K562 (cell line): ENCODE data around the gene DDX5. TPM values are rescaled to one million over a fixed set of nuclear protein-coding genes. Genes with fewer than 3 reads are reported as not detected.

Experiments used
- HNRNPL ChIP-seq: fragments of 200-400 bp; formaldehyde crosslinking; IDR thresholded peaks from 2 replicates; pipeline ENCODE4 v1.6.1; 2017; ENCODE audit warnings: low read depth, mild to moderate bottlenecking, low read length
- KDM1A ChIP-seq, 2 experiments: fragments of 450-650 bp; IDR thresholded peaks; 2 replicates each; pipeline ENCODE4 v1.6.1; 2016; ENCODE audit warnings: mild to moderate bottlenecking in 2 of 2
- MED1 ChIP-seq: sonication (generic); formaldehyde crosslinking; IDR thresholded peaks from 2 replicates; pipeline ENCODE4 v1.8.1; 2023; ENCODE audit warnings: missing genetic modification reagents, borderline replicate concordance
- MEF2A ChIP-seq: IDR thresholded peaks from 2 replicates; pipeline ENCODE4 v1.6.1; 2011; ENCODE audit warnings: low read depth, mild to moderate bottlenecking, low read length, moderate library complexity; ENCODE audit not compliant: control insufficient read depth
- MXI1 ChIP-seq: IDR thresholded peaks from 2 replicates; pipeline ENCODE4 v1.6.1; 2011; ENCODE audit warnings: low read depth, mild to moderate bottlenecking, improper control_type of control experiment, low read length
- NFIC ChIP-seq: fragments of 450-650 bp; IDR thresholded peaks from 2 replicates; pipeline ENCODE4 v1.6.1; 2017; ENCODE audit warnings: mild to moderate bottlenecking, inconsistent platforms
- NR2C1 ChIP-seq, 2 experiments: fragments of 450-650 bp; IDR thresholded peaks; 2 replicates each; pipeline ENCODE4 v1.6.1; 2017; ENCODE audit warnings: mild to moderate bottlenecking in 2 of 2, antibody characterized with exemption in 1 of 2, inconsistent platforms in 1 of 2, missing compliant biosample characterization in 1 of 2, missing genetic modification characterization in 1 of 2
- NRF1 ChIP-seq, 2 experiments: fragments of 450-650 bp; IDR thresholded peaks in 1 of 2; conservative IDR thresholded peaks in 1 of 2; 2 replicates each; pipeline ENCODE4 v1.6.1; 2014; ENCODE audit warnings: mild to moderate bottlenecking in 2 of 2
- polyA plus RNA-seq, 8 experiments: library from polyadenylated mRNA; depleted of rRNA in 4 of 8; stranded (reverse) in 5 of 8; unstranded in 3 of 8; fragments of >200 nt; fragmentation: Nextera tagmentation in 2 of 8; fragmentation: Illumina TruSeq in 1 of 8; extraction: Ambion mirVana in 2 of 8; extraction: Trizol in 1 of 8; gene quantifications; 2 replicates each; pipeline versions ENCODE4 v1.2.1 to v1.2.3, GENCODE V29; 2011 to 2014; ENCODE audit warnings: inconsistent platforms in 1 of 8, missing spikeins in 1 of 8
- total RNA-seq, 7 experiments: library from RNA; depleted of rRNA in 6 of 7; stranded (reverse); fragments of >200 nt in 6 of 7; fragmentation: Illumina TruSeq in 2 of 7; extraction: Trizol in 2 of 7; gene quantifications; 2 replicates each; pipeline versions ENCODE4 v1.2.1 to v1.2.3, GENCODE V29; 2011 to 2021; ENCODE audit warnings: low replicate concordance in 1 of 7
- TF ChIP-seq, protein P1 (sequence below): fragments of 250-450 bp; sonication (Bioruptor Pico); IDR thresholded peaks from 2 replicates; pipeline ENCODE4 v1.4.0; 2020; ENCODE audit warnings: mild to moderate bottlenecking
- TF ChIP-seq, protein P2 (sequence below): sonication (generic); formaldehyde crosslinking; IDR thresholded peaks from 2 replicates; pipeline ENCODE4 v1.8.1; 2023; ENCODE audit warnings: mild to moderate bottlenecking, missing genetic modification reagents
- TF ChIP-seq, protein P3 (sequence below): fragments of 250-450 bp; sonication (Bioruptor Pico); IDR thresholded peaks from 2 replicates; pipeline ENCODE4 v1.9.0; 2021; ENCODE audit warnings: mild to moderate bottlenecking, inconsistent platforms
- TF ChIP-seq, protein P4 (sequence below): fragments of 450-650 bp; IDR thresholded peaks from 2 replicates; pipeline ENCODE4 v1.6.1; 2016; ENCODE audit warnings: borderline replicate concordance
- TF ChIP-seq, protein P5 (sequence below): sonication (generic); IDR thresholded peaks from 2 replicates; pipeline ENCODE4 v1.6.1; 2016
- TF ChIP-seq, protein P6 (sequence below): fragments of 200-800 bp; sonication (Bioruptor generic); IDR thresholded peaks from 2 replicates; pipeline ENCODE4 v1.6.1; 2017; ENCODE audit warnings: missing genetic modification characterization, missing compliant biosample characterization
- TF ChIP-seq, protein P7 (sequence below): sonication (generic); formaldehyde crosslinking; IDR thresholded peaks from 2 replicates; pipeline ENCODE4 v1.8.1; 2023; ENCODE audit warnings: mild to moderate bottlenecking, missing genetic modification reagents

The DDX5 gene
- total and polyA plus RNA-seq, 9 of the 15 experiments (the other 6 are each of a cell fraction or from before 2014, with no cell fraction given), result 306 to 1,639 (median 604) TPM

DNA sequence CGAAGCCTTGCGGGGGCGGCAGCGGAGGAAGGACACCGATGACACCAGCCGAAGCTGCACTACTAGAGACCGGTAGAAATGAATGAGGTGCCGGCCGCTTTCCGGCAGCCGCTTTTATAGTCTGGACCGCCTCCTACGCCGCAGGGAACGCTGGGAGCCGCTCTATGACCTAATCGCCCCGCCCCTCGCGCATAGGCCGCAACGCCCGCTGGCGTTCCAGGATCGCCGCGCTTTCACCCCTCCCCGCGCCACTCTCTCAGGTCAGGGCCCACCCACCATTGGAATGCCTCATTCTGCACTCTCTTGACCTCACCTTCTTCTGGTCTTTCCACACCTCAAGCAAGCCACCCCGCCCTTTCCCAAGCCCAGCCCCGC, at the start of gene DDX5 (continued):
- TF ChIP-seq, protein P1, sequence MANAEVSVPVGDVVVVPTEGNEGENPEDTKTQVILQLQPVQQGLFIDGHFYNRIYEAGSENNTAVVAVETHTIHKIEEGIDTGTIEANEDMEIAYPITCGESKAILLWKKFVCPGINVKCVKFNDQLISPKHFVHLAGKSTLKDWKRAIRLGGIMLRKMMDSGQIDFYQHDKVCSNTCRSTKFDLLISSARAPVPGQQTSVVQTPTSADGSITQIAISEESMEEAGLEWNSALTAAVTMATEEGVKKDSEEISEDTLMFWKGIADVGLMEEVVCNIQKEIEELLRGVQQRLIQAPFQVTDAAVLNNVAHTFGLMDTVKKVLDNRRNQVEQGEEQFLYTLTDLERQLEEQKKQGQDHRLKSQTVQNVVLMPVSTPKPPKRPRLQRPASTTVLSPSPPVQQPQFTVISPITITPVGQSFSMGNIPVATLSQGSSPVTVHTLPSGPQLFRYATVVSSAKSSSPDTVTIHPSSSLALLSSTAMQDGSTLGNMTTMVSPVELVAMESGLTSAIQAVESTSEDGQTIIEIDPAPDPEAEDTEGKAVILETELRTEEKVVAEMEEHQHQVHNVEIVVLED (CRISPR knock-in tag), result peak; percentile 64
- TF ChIP-seq MED1 (CRISPR knock-in tag) (peak; percentile 90; the same call in 1 of the 2 replicates), NRF1 (conservative IDR thresholded peaks at IDR 0.05 in 1 of 2, IDR thresholded peaks at IDR 0.05 in 1 of 2) (peak; percentile 87 to 89), NFIC (peak; percentile 63; the same call in 1 of the 2 replicates), KDM1A (IDR thresholded peaks at IDR 0.05) (no peak), NR2C1 (IDR thresholded peaks at IDR 0.05) (peak; percentile 81), NR2C1 (tag; IDR thresholded peaks at IDR 0.05) (peak; percentile 86), MXI1 (no peak), MEF2A (no peak), HNRNPL (peak; percentile 72; the same call in 1 of the 2 replicates)
- TF ChIP-seq, protein P2, sequence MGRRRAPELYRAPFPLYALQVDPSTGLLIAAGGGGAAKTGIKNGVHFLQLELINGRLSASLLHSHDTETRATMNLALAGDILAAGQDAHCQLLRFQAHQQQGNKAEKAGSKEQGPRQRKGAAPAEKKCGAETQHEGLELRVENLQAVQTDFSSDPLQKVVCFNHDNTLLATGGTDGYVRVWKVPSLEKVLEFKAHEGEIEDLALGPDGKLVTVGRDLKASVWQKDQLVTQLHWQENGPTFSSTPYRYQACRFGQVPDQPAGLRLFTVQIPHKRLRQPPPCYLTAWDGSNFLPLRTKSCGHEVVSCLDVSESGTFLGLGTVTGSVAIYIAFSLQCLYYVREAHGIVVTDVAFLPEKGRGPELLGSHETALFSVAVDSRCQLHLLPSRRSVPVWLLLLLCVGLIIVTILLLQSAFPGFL (CRISPR knock-in tag), result 0 out of 2 replicates have a peak, but pooled peaks have one; percentile 15
- TF ChIP-seq, protein P3, sequence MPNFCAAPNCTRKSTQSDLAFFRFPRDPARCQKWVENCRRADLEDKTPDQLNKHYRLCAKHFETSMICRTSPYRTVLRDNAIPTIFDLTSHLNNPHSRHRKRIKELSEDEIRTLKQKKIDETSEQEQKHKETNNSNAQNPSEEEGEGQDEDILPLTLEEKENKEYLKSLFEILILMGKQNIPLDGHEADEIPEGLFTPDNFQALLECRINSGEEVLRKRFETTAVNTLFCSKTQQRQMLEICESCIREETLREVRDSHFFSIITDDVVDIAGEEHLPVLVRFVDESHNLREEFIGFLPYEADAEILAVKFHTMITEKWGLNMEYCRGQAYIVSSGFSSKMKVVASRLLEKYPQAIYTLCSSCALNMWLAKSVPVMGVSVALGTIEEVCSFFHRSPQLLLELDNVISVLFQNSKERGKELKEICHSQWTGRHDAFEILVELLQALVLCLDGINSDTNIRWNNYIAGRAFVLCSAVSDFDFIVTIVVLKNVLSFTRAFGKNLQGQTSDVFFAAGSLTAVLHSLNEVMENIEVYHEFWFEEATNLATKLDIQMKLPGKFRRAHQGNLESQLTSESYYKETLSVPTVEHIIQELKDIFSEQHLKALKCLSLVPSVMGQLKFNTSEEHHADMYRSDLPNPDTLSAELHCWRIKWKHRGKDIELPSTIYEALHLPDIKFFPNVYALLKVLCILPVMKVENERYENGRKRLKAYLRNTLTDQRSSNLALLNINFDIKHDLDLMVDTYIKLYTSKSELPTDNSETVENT (CRISPR knock-in tag), result peak; percentile 80
- TF ChIP-seq, protein P4, sequence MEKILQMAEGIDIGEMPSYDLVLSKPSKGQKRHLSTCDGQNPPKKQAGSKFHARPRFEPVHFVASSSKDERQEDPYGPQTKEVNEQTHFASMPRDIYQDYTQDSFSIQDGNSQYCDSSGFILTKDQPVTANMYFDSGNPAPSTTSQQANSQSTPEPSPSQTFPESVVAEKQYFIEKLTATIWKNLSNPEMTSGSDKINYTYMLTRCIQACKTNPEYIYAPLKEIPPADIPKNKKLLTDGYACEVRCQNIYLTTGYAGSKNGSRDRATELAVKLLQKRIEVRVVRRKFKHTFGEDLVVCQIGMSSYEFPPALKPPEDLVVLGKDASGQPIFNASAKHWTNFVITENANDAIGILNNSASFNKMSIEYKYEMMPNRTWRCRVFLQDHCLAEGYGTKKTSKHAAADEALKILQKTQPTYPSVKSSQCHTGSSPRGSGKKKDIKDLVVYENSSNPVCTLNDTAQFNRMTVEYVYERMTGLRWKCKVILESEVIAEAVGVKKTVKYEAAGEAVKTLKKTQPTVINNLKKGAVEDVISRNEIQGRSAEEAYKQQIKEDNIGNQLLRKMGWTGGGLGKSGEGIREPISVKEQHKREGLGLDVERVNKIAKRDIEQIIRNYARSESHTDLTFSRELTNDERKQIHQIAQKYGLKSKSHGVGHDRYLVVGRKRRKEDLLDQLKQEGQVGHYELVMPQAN, result no peak
- TF ChIP-seq, protein P5, sequence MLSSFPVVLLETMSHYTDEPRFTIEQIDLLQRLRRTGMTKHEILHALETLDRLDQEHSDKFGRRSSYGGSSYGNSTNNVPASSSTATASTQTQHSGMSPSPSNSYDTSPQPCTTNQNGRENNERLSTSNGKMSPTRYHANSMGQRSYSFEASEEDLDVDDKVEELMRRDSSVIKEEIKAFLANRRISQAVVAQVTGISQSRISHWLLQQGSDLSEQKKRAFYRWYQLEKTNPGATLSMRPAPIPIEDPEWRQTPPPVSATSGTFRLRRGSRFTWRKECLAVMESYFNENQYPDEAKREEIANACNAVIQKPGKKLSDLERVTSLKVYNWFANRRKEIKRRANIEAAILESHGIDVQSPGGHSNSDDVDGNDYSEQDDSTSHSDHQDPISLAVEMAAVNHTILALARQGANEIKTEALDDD, result no peak
- TF ChIP-seq, protein P6, sequence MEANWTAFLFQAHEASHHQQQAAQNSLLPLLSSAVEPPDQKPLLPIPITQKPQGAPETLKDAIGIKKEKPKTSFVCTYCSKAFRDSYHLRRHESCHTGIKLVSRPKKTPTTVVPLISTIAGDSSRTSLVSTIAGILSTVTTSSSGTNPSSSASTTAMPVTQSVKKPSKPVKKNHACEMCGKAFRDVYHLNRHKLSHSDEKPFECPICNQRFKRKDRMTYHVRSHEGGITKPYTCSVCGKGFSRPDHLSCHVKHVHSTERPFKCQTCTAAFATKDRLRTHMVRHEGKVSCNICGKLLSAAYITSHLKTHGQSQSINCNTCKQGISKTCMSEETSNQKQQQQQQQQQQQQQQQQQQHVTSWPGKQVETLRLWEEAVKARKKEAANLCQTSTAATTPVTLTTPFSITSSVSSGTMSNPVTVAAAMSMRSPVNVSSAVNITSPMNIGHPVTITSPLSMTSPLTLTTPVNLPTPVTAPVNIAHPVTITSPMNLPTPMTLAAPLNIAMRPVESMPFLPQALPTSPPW (CRISPR knock-in tag), result peak; percentile 83; the same call in 1 of the 2 replicates
- TF ChIP-seq, protein P7, sequence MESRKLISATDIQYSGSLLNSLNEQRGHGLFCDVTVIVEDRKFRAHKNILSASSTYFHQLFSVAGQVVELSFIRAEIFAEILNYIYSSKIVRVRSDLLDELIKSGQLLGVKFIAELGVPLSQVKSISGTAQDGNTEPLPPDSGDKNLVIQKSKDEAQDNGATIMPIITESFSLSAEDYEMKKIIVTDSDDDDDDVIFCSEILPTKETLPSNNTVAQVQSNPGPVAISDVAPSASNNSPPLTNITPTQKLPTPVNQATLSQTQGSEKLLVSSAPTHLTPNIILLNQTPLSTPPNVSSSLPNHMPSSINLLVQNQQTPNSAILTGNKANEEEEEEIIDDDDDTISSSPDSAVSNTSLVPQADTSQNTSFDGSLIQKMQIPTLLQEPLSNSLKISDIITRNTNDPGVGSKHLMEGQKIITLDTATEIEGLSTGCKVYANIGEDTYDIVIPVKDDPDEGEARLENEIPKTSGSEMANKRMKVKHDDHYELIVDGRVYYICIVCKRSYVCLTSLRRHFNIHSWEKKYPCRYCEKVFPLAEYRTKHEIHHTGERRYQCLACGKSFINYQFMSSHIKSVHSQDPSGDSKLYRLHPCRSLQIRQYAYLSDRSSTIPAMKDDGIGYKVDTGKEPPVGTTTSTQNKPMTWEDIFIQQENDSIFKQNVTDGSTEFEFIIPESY, result no peak
